K562 (cell line): Measurements from ENCODE around the gene CHMP2A. TPM values are rescaled to one million over a fixed set of nuclear protein-coding genes. Genes with fewer than 3 reads are reported as not detected.
A peak's percentile ranks its signal among the peaks of the same experiment; 100 is the strongest.

ENCODE experiments used
- DIDO1 ChIP-seq: fragments of 450-650 bp; IDR thresholded peaks from 2 replicates; pipeline ENCODE4 v1.6.1; 2016; ENCODE audit warnings: low read depth, missing biosample characterization, missing genetic modification characterization
- ELF2 ChIP-seq: fragments of 250-450 bp; sonication (Bioruptor Pico); IDR thresholded peaks from 2 replicates; pipeline ENCODE4 v1.5.0; 2021; ENCODE audit warnings: mild to moderate bottlenecking
- GMEB1 ChIP-seq: fragments of 250-450 bp; sonication (Bioruptor Pico); IDR thresholded peaks from 2 replicates; pipeline ENCODE4 v1.4.0; 2020; ENCODE audit warnings: mild to moderate bottlenecking
- HNRNPLL ChIP-seq: fragments of 200-400 bp; formaldehyde crosslinking; IDR thresholded peaks from 2 replicates; pipeline ENCODE4 v1.6.1; 2017; ENCODE audit warnings: low read length, low read depth, mild to moderate bottlenecking; ENCODE audit not compliant: poor library complexity, severe bottlenecking
- IRF2 ChIP-seq: sonication (generic); formaldehyde crosslinking; IDR thresholded peaks from 2 replicates; pipeline ENCODE4 v1.8.1; 2022; ENCODE audit warnings: mild to moderate bottlenecking, missing genetic modification reagents
- MAFF ChIP-seq: IDR thresholded peaks from 2 replicates; pipeline ENCODE4 v1.6.1; 2012; ENCODE audit warnings: low read length, improper control_type of control experiment
- MAFG ChIP-seq: fragments of 450-650 bp; conservative IDR thresholded peaks from 2 replicates; pipeline ENCODE4 v1.6.1; 2016; ENCODE audit warnings: missing genetic modification characterization, missing compliant biosample characterization
- PCBP2 ChIP-seq: fragments of 200-400 bp; formaldehyde crosslinking; IDR thresholded peaks from 2 replicates; pipeline ENCODE4 v1.6.1; 2018; ENCODE audit warnings: low read length, low read depth, mild to moderate bottlenecking, moderate library complexity; ENCODE audit not compliant: poor library complexity, severe bottlenecking
- PHF20 ChIP-seq: fragments of 450-650 bp; IDR thresholded peaks from 2 replicates; pipeline ENCODE4 v1.6.1; 2018; ENCODE audit not compliant: partially characterized antibody
- PTBP1 ChIP-seq: fragments of 200-400 bp; formaldehyde crosslinking; IDR thresholded peaks from 2 replicates; pipeline ENCODE4 v1.6.1; 2017; ENCODE audit warnings: low read depth, low read length
- SMARCC2 ChIP-seq: fragments of 450-650 bp; IDR thresholded peaks from 2 replicates; pipeline ENCODE4 v1.6.1; 2017; ENCODE audit warnings: antibody characterized with exemption, moderate library complexity, mild to moderate bottlenecking, low read depth
- TEAD1 ChIP-seq, 2 experiments: fragments of 450-650 bp in 1 of 2; sonication (generic) in 1 of 2; formaldehyde crosslinking; IDR thresholded peaks; 2 replicates each; pipeline versions ENCODE4 v1.4.0 to v1.8.0; 2020 to 2022; ENCODE audit warnings: mild to moderate bottlenecking in 2 of 2, missing genetic modification reagents in 1 of 2
- U2AF2 ChIP-seq: fragments of 200-400 bp; formaldehyde crosslinking; optimal IDR thresholded peaks from 2 replicates; pipeline ENCODE3; 2017; ENCODE audit warnings: low read depth, mild to moderate bottlenecking, low read length
- XRCC5 ChIP-seq: fragments of 200-400 bp; formaldehyde crosslinking; IDR thresholded peaks from 2 replicates; pipeline ENCODE4 v1.6.1; 2017; ENCODE audit warnings: low read depth, mild to moderate bottlenecking, low read length
- ZBTB11 ChIP-seq, 3 experiments: fragments of 200-800 bp in 1 of 3; fragments of 250-450 bp in 1 of 3; fragments of 450-650 bp in 1 of 3; sonication (Bioruptor Pico) in 1 of 3; sonication (Bioruptor generic) in 1 of 3; formaldehyde crosslinking in 1 of 3; IDR thresholded peaks; 2 replicates each; pipeline versions ENCODE4 v1.6.1 to v1.8.0; 2016 to 2022; ENCODE audit warnings: mild to moderate bottlenecking in 2 of 3, missing genetic modification characterization in 2 of 3, missing compliant biosample characterization in 1 of 3, moderate library complexity in 1 of 3
- ZBTB17 ChIP-seq: fragments of 450-650 bp; formaldehyde crosslinking; IDR thresholded peaks from 2 replicates; pipeline ENCODE4 v1.4.0; 2020; ENCODE audit warnings: mild to moderate bottlenecking
- ZNF449 ChIP-seq: fragments of 250-450 bp; sonication (Bioruptor Pico); IDR thresholded peaks from 2 replicates; pipeline ENCODE4 v1.8.0; 2022; ENCODE audit warnings: moderate library complexity, mild to moderate bottlenecking, inconsistent platforms
- ZNF57 ChIP-seq: fragments of 450-650 bp; formaldehyde crosslinking; IDR thresholded peaks from 2 replicates; pipeline ENCODE4 v1.4.0; 2020; ENCODE audit warnings: mild to moderate bottlenecking, moderate library complexity
- ZNF77 ChIP-seq: fragments of 250-450 bp; sonication (Bioruptor Pico); IDR thresholded peaks from 2 replicates; pipeline ENCODE4 v1.5.0; 2020
- polyA plus RNA-seq, 8 experiments: library from polyadenylated mRNA; depleted of rRNA in 4 of 8; stranded (reverse) in 5 of 8; unstranded in 3 of 8; fragments of >200 nt; fragmentation: Nextera tagmentation in 2 of 8; fragmentation: Illumina TruSeq in 1 of 8; extraction: Ambion mirVana in 2 of 8; extraction: Trizol in 1 of 8; gene quantifications; 2 replicates each; pipeline versions ENCODE4 v1.2.1 to v1.2.3, GENCODE V29; 2011 to 2014; ENCODE audit warnings: inconsistent platforms in 1 of 8, missing spikeins in 1 of 8
- total RNA-seq, 7 experiments: library from RNA; depleted of rRNA in 6 of 7; stranded (reverse); fragments of >200 nt in 6 of 7; fragmentation: Illumina TruSeq in 2 of 7; extraction: Trizol in 2 of 7; gene quantifications; 2 replicates each; pipeline versions ENCODE4 v1.2.1 to v1.2.3, GENCODE V29; 2011 to 2021; ENCODE audit warnings: low replicate concordance in 1 of 7

The CHMP2A gene
- total and polyA plus RNA-seq, 9 of the 15 experiments (the other 6 are each of a cell fraction or from before 2014, with no cell fraction given), result 57.6 to 159 (median 87.2) TPM

GRCh38 chr19:58559275-58560006 lies 4.5 kb upstream of the CHMP2A start (continued):
- TF ChIP-seq PCBP2 (no peak), ZNF57 (CRISPR knock-in tag) (no peak), PHF20 (peak; percentile 74), HNRNPLL (peak; percentile 94), U2AF2 (no peak), MAFG (no peak), ELF2 (CRISPR knock-in tag) (no peak; the same call in 1 of the 2 replicates), IRF2 (no peak), ZNF77 (CRISPR knock-in tag) (no peak), ZBTB11 (CRISPR knock-in tag; IDR thresholded peaks at IDR 0.05) (peak; percentile 25 to 96 (median 41); a peak in 5 of 6 replicates), ZNF449 (no peak), DIDO1 (tag) (0 out of 2 replicates have a peak, but pooled peaks have one; percentile 49), SMARCC2 (no peak), ZBTB17 (CRISPR knock-in tag) (no peak), MAFF (no peak), XRCC5 (no peak), PTBP1 (0 out of 2 replicates have a peak, but pooled peaks have one; percentile 40), TEAD1 (CRISPR knock-in tag; IDR thresholded peaks at IDR 0.05) (peak; percentile 7 to 69; a peak in 2 of 4 replicates), GMEB1 (CRISPR knock-in tag) (peak; percentile 42; the same call in 1 of the 2 replicates)
